ENCODE data around the gene PRKD1. TPM values are rescaled to one million over a fixed set of nuclear protein-coding genes. Genes with fewer than 3 reads are reported as not detected.

The PRKD1 gene
- total RNA-seq, 1 experiment from 2014 or later, result 2.7 TPM

DNA sequence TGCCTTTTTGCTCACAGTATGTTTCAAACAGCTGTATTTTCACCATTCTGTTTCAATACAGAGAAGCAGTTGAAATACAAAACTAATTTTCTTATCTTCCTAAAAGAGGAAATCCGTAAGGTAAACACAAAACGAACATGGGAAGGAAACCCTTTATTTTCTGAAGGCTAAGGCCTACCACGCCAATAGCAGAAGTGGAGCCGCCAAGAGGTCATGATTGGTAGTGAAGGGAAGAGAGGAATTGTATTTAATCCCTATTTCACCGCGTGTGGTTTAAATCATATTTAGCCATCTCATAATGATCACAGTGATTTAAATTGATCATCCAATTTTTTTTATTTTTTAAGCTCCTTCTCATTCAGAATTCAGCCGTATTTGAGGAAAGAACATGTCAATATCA lies 398.2 kb downstream of the PRKD1 start:
- WGBS (ENCODE audit: extremely low coverage, insufficient read length, low lambda C conversion rate), result no CpG with 5 or more reads among the region's 7 CpGs
- no peaks in the 10 kb centered on the region for H3K9me3 Mint-ChIP-seq
- no peak overlapping the region; a peak in 1 of 7 replicates for H3K27ac Mint-ChIP-seq

More for the DNA sequence above, 398.2 kb downstream of the PRKD1 start:
- Histone ChIP-seq H2AK5ac (ENCODE audit: insufficient read length, low read length) (no peak overlapping the region), H4K5ac (ENCODE audit: insufficient read length, low read depth, low read length) (no peak overlapping the region), H3K18ac (ENCODE audit: insufficient read length, low read depth, low read length) (no peak overlapping the region), H3K79me1 (ENCODE audit: insufficient read depth, low read depth, low read length, poor library complexity, severe bottlenecking) (no peaks in the 10 kb centered on the region), H2BK20ac (ENCODE audit: low read depth, low read length, poor library complexity, severe bottlenecking) (no peak overlapping the region), H3T11ph (ENCODE audit: low read length) (no peak overlapping the region), H2BK120ac (ENCODE audit: low read depth, low read length, poor library complexity, severe bottlenecking) (no peak overlapping the region), H2BK15ac (ENCODE audit: low read depth, low read length) (no peak overlapping the region), H2AFZ (ENCODE audit: low read length) (no peak overlapping the region), H3K23me2 (ENCODE audit: insufficient read length, low read depth, low read length, poor library complexity, severe bottlenecking) (no peaks in the 10 kb centered on the region), H3K9me3 (ENCODE audit: control insufficient read depth, low read depth, low read length) (no peaks in the 10 kb centered on the region), H3K4me1 (ENCODE audit: insufficient read depth, low read length) (no peaks in the 10 kb centered on the region), H3K14ac (ENCODE audit: insufficient read depth, low read length) (no peak overlapping the region), H4K91ac (ENCODE audit: insufficient read length, low read depth, low read length) (no peak overlapping the region), H3K4ac (ENCODE audit: low read depth, low read length) (no peak overlapping the region), H3K56ac (ENCODE audit: insufficient read length, low read depth, low read length) (no peak overlapping the region), H4K20me1 (ENCODE audit: control insufficient read depth, insufficient read depth, insufficient read length) (no peaks in the 10 kb centered on the region), H3K23ac (ENCODE audit: insufficient read length, low read depth, low read length) (no peak overlapping the region), H2BK5ac (ENCODE audit: insufficient read length, low read length) (no peak overlapping the region), H3K79me2 (ENCODE audit: insufficient read depth, low read length) (no peaks in the 10 kb centered on the region), H4K8ac (replicated peaks; ENCODE audit: insufficient read length, low read depth, low read length) (no peak overlapping the region), H3K4me2 (ENCODE audit: insufficient read depth, insufficient read length, low read length) (no peak overlapping the region), H2BK12ac (ENCODE audit: insufficient read length, low read depth, low read length) (no peak overlapping the region), H3K27ac (ENCODE audit: insufficient read length, low read depth, low read length) (no peak overlapping the region), H3K9ac (ENCODE audit: extremely low read depth, insufficient read length, low read length) (no peak overlapping the region), H3K27me3 (ENCODE audit: insufficient read depth, low read length) (no peaks in the 10 kb centered on the region)
- no peaks in the 10 kb centered on the region for H3K36me3 Mint-ChIP-seq (ENCODE audit: insufficient read depth in 1 of 3, low read depth in 3 of 3)
- peaks cover 12% of the 10 kb centered on the region for H3K27me3 Mint-ChIP-seq (ENCODE audit: low read depth)
- H3K4me3 Mint-ChIP-seq, result no peak overlapping the region
- TF ChIP-seq, protein P1, sequence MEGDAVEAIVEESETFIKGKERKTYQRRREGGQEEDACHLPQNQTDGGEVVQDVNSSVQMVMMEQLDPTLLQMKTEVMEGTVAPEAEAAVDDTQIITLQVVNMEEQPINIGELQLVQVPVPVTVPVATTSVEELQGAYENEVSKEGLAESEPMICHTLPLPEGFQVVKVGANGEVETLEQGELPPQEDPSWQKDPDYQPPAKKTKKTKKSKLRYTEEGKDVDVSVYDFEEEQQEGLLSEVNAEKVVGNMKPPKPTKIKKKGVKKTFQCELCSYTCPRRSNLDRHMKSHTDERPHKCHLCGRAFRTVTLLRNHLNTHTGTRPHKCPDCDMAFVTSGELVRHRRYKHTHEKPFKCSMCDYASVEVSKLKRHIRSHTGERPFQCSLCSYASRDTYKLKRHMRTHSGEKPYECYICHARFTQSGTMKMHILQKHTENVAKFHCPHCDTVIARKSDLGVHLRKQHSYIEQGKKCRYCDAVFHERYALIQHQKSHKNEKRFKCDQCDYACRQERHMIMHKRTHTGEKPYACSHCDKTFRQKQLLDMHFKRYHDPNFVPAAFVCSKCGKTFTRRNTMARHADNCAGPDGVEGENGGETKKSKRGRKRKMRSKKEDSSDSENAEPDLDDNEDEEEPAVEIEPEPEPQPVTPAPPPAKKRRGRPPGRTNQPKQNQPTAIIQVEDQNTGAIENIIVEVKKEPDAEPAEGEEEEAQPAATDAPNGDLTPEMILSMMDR (conservative IDR thresholded peaks at IDR 0.05), result peak; percentile 71
- peaks cover 0 to 11% of the 10 kb centered on the region in 2 experiments; a peak in 2 of 4 replicates for H3K4me1 Mint-ChIP-seq
- DNase-seq, result no peak
